Smooth muscle cell (in vitro differentiated cells): ENCODE data around the gene SMYD2. TPM values are rescaled to one million over a fixed set of nuclear protein-coding genes. Genes with fewer than 3 reads are reported as not detected.

ENCODE experiments used
- DNase-seq: peaks from one replicate; lab custom pipeline; 2025; ENCODE audit not compliant: unreplicated experiment; lab: John Stamatoyannopoulos, UW
- H2AFZ ChIP-seq: fragments of 200-600 bp; sonication (generic); 2 replicates; pipeline ENCODE4 v1.6.0; 2016; ENCODE audit warnings: antibody characterized with exemption, low read depth, mild to moderate bottlenecking
- H3F3A ChIP-seq: fragments of 200-600 bp; sonication (generic); 2 replicates; pipeline ENCODE4 v1.6.0; 2017; ENCODE audit warnings: antibody characterized with exemption, low read depth
- H3K27ac ChIP-seq: fragments of 200-600 bp; sonication (generic); 2 replicates; pipeline ENCODE4 v1.5.1; 2016; ENCODE audit warnings: low read depth, mild to moderate bottlenecking
- H3K27me3 ChIP-seq: fragments of 200-600 bp; sonication (generic); 2 replicates; pipeline ENCODE4 v1.6.1; 2016; ENCODE audit warnings: low read depth, mild to moderate bottlenecking
- H3K36me3 ChIP-seq: fragments of 200-600 bp; sonication (generic); 2 replicates; pipeline ENCODE4 v1.5.1; 2016; ENCODE audit warnings: low read depth
- H3K4me1 ChIP-seq: fragments of 200-600 bp; sonication (generic); 2 replicates; pipeline ENCODE4 v1.5.1; 2016; ENCODE audit warnings: low read depth
- H3K4me2 ChIP-seq: fragments of 200-600 bp; sonication (generic); 2 replicates; pipeline ENCODE4 v1.6.0; 2016; ENCODE audit warnings: mild to moderate bottlenecking
- H3K4me3 ChIP-seq: fragments of 200-600 bp; sonication (generic); 2 replicates; pipeline ENCODE4 v1.5.1; 2016; ENCODE audit warnings: mild to moderate bottlenecking
- H3K79me2 ChIP-seq: fragments of 200-600 bp; sonication (generic); 2 replicates; pipeline ENCODE4 v1.6.0; 2016; ENCODE audit warnings: low read depth, mild to moderate bottlenecking
- H3K9ac ChIP-seq: fragments of 200-600 bp; sonication (generic); 2 replicates; pipeline ENCODE4 v1.6.0; 2016; ENCODE audit warnings: low read depth
- H3K9me3 ChIP-seq: fragments of 200-600 bp; sonication (generic); replicated peaks from 2 replicates; pipeline ENCODE4 v1.5.1; 2016; ENCODE audit warnings: low read depth
- H4K20me1 ChIP-seq: fragments of 200-600 bp; sonication (generic); 2 replicates; pipeline ENCODE4 v1.6.0; 2016; ENCODE audit warnings: low read depth
- WGBS: methylation state at CpG from one replicate; pipeline ENCODE4 v1.1.7; 2016; ENCODE audit warnings: low lambda C conversion rate; 5-methylcytosine and 5-hydroxymethylcytosine counted together
- polyA plus RNA-seq: library from polyadenylated mRNA; unstranded; fragments of >200 nt; fragmentation: Nextera tagmentation; extraction: Ambion mirVana; gene quantifications from 2 replicates; pipeline ENCODE4 v1.2.1, GENCODE V29; 2016
- total RNA-seq: library from RNA; depleted of rRNA; stranded (reverse); fragments of >200 nt; gene quantifications from 2 replicates; pipeline ENCODE4 v1.2.3, GENCODE V29; 2014
- TF ChIP-seq, protein P1 (sequence below): fragments of 200-600 bp; sonication (generic); IDR thresholded peaks from 2 replicates; pipeline ENCODE4 v1.5.1; 2017; ENCODE audit warnings: borderline replicate concordance, mild to moderate bottlenecking, antibody characterized with exemption; ENCODE audit not compliant: insufficient read depth, poor library complexity, severe bottlenecking

The SMYD2 gene
- total and polyA plus RNA-seq, 2 experiments from 2014 or later, result 31.1 to 39.7 TPM

DNA sequence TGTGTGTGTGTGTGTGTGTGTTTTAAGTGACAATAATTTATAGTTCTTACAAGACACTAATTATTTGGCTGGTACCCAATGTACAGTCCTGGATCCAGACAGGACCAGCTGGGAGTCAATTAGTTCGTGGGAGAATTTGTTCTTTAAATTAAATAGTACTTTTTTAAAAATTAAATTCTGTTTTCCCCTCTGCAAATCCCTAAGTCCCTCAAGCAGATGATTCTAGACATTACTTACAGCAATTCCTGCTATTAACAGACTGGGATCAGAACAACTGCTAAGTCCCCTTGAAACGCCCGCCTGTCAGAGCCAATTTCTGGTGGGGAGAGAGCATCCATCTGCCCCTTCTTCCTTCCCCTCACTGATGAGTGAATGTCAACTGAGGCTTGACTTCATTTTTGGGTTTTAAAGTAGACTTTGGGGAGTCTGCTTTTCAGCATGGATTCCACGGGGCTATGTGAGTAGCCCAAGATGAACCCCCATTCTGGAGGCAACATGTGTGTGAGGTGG lies 83.9 kb downstream of the SMYD2 start:
- Histone ChIP-seq H3K36me3 (peaks cover 17% of the 10 kb centered on the region), H4K20me1 (no peaks in the 10 kb centered on the region), H3K9me3 (no peaks in the 10 kb centered on the region), H3K27me3 (no peaks in the 10 kb centered on the region), H3K4me2 (no peak overlapping the region), H3K4me3 (no peak overlapping the region), H3K79me2 (no peaks in the 10 kb centered on the region), H3F3A (no peaks in the 10 kb centered on the region), H3K4me1 (no peaks in the 10 kb centered on the region), H3K27ac (no peak overlapping the region), H3K9ac (no peak overlapping the region), H2AFZ (no peak overlapping the region)
- 95% methylated on average over 4 of the region's 4 CpGs for WGBS
- TF ChIP-seq, protein P1, sequence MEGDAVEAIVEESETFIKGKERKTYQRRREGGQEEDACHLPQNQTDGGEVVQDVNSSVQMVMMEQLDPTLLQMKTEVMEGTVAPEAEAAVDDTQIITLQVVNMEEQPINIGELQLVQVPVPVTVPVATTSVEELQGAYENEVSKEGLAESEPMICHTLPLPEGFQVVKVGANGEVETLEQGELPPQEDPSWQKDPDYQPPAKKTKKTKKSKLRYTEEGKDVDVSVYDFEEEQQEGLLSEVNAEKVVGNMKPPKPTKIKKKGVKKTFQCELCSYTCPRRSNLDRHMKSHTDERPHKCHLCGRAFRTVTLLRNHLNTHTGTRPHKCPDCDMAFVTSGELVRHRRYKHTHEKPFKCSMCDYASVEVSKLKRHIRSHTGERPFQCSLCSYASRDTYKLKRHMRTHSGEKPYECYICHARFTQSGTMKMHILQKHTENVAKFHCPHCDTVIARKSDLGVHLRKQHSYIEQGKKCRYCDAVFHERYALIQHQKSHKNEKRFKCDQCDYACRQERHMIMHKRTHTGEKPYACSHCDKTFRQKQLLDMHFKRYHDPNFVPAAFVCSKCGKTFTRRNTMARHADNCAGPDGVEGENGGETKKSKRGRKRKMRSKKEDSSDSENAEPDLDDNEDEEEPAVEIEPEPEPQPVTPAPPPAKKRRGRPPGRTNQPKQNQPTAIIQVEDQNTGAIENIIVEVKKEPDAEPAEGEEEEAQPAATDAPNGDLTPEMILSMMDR, result no peak
- DNase-seq, result no peak

DNA sequence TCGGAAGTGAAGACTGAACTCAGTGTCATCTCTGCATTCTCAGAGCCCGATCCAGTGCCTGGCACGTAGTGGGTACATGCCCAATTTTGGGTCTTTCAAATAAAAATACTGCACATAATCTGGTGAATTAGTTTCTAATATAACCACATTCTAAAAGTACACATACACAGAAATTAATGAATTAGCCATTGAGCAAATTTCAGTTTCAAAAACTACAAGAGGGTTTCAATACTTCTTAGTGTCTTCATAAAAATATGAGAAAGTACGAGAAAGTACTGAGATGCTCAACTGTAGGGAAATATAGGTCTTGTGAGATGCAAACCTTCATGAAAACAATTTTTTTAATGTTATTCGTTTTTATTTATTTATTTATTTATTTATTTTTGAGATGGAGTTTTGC lies 86.9 kb downstream of the SMYD2 start:
- no peaks in the 10 kb centered on the region for H3K79me2 ChIP-seq
- TF ChIP-seq, protein P1, result no peak
- no peak for DNase-seq
- H3K4me3 ChIP-seq, result no peak overlapping the region
- no peaks in the 10 kb centered on the region for H3K9me3 ChIP-seq
- no peak overlapping the region for H2AFZ ChIP-seq
- H3K9ac ChIP-seq, result no peak overlapping the region
- WGBS, result 96% methylated on average over 5 of the region's 5 CpGs
- H3K4me2 ChIP-seq, result no peak overlapping the region
- H3K27ac ChIP-seq, result no peak overlapping the region
- no peaks in the 10 kb centered on the region for H4K20me1 ChIP-seq
- H3K36me3 ChIP-seq, result peaks cover 10% of the 10 kb centered on the region
- H3K4me1 ChIP-seq, result no peaks in the 10 kb centered on the region
- H3K27me3 ChIP-seq, result no peaks in the 10 kb centered on the region
- no peaks in the 10 kb centered on the region for H3F3A ChIP-seq

- H3K36me3 ChIP-seq, result peaks cover 10% of the 10 kb centered on the region
- H3K9me3 ChIP-seq, result no peaks in the 10 kb centered on the region
- TF ChIP-seq, protein P1, result no peak
- no peak for DNase-seq
- no peaks in the 10 kb centered on the region for H3K27me3 ChIP-seq
- WGBS, result 98% methylated on average over 8 of the region's 8 CpGs
- no peak overlapping the region for H3K9ac ChIP-seq
- H3K27ac ChIP-seq, result no peak overlapping the region
- no peaks in the 10 kb centered on the region for H4K20me1 ChIP-seq
- H3K79me2 ChIP-seq, result no peaks in the 10 kb centered on the region
- no peak overlapping the region for H2AFZ ChIP-seq
- no peak overlapping the region for H3K4me3 ChIP-seq
- H3F3A ChIP-seq, result no peaks in the 10 kb centered on the region
- no peaks in the 10 kb centered on the region for H3K4me1 ChIP-seq
- H3K4me2 ChIP-seq, result no peak overlapping the region
These were observed 88.4 kb downstream of the SMYD2 start for GRCh38 chr1:214369364-214369763.

GRCh38 chr1:214370615-214371014 lies 89.7 kb downstream of the SMYD2 start:
- WGBS, result 77% methylated on average over 3 of the region's 3 CpGs

More at GRCh38 chr1:214370615-214371014, 89.7 kb downstream of the SMYD2 start:
- peaks cover 10% of the 10 kb centered on the region for H3K36me3 ChIP-seq
- H3K9ac ChIP-seq, result no peak overlapping the region
- H3K4me3 ChIP-seq, result no peak overlapping the region
- no peaks in the 10 kb centered on the region for H3K27me3 ChIP-seq
- H3K79me2 ChIP-seq, result no peaks in the 10 kb centered on the region
- TF ChIP-seq, protein P1, result no peak
- H3K4me2 ChIP-seq, result no peak overlapping the region
- DNase-seq, result no peak
- no peak overlapping the region for H2AFZ ChIP-seq
- H4K20me1 ChIP-seq, result no peaks in the 10 kb centered on the region
- H3F3A ChIP-seq, result no peaks in the 10 kb centered on the region
- no peak overlapping the region for H3K27ac ChIP-seq
- H3K4me1 ChIP-seq, result no peaks in the 10 kb centered on the region
- no peaks in the 10 kb centered on the region for H3K9me3 ChIP-seq
